Muscle of leg (tissue), 11 donors: ENCODE results near the gene SRPK1. TPM values are rescaled to one million over a fixed set of nuclear protein-coding genes. Genes with fewer than 3 reads are reported as not detected.
A peak's percentile ranks its signal among the peaks of the same experiment; 100 is the strongest.

Experiments used
- DNase-seq: peaks from one replicate; pipeline ENCODE4 v3.0.0; 2013
- H3K27ac ChIP-seq: one replicate; pipeline ENCODE4 v1.5.1; 2013; ENCODE audit warnings: mild to moderate bottlenecking, low read length, control low read depth
- H3K27me3 ChIP-seq: one replicate; pipeline ENCODE4 v1.6.1; 2013; ENCODE audit warnings: low read length; ENCODE audit not compliant: control insufficient read depth, insufficient read depth
- H3K36me3 ChIP-seq: one replicate; pipeline ENCODE4 v1.6.1; 2013; ENCODE audit warnings: low read length; ENCODE audit not compliant: control insufficient read depth, insufficient read depth
- H3K4me1 ChIP-seq: one replicate; pipeline ENCODE4 v1.6.1; 2013; ENCODE audit warnings: low read length; ENCODE audit not compliant: control insufficient read depth, insufficient read depth
- H3K4me3 ChIP-seq: one replicate; pipeline ENCODE4 v1.5.1; 2013; ENCODE audit warnings: low read length, control low read depth
- H3K9me3 ChIP-seq: replicated peaks from 2 replicates; pipeline ENCODE4 v1.6.1; 2013; ENCODE audit warnings: low read depth, low read length; ENCODE audit not compliant: control insufficient read depth
- WGBS: methylation state at CpG from one replicate; pipeline ENCODE4 v1.1.5; 2013; ENCODE audit warnings: missing lambda C conversion rate; ENCODE audit not compliant: insufficient coverage; 5-methylcytosine and 5-hydroxymethylcytosine counted together
- polyA plus RNA-seq, 8 donors: library from polyadenylated mRNA; unstranded; fragments of 120-200 nt; gene quantifications; one replicate each; pipeline versions ENCODE4 v1.2.1 to v1.2.3, GENCODE V29; 2013; ENCODE audit warnings: inconsistent platforms in 1 of 8, low replicate concordance in 1 of 8; ENCODE audit not compliant: insufficient read length in 8 of 8, insufficient read depth in 1 of 8
- total RNA-seq: library from RNA; stranded (reverse); fragments of 120-200 nt; gene quantifications from one replicate; pipeline ENCODE4 v1.2.4, GENCODE V29; 2013

The SRPK1 gene
- total and polyA plus RNA-seq, 9 donors, result 14.2 to 24.2 (median 17.5) TPM

- Histone ChIP-seq H3K4me3 (peak within 1 kb of the TSS; percentile 8), H3K27ac (no peak within 1 kb of the TSS), H3K9me3 (no peaks in the 10 kb centered on the region), H3K36me3 (no peaks in the 10 kb centered on the region), H3K4me1 (peaks cover 5% of the 10 kb centered on the region), H3K27me3 (peaks cover 4% of the 10 kb centered on the region)
- DNase-seq, result peak; percentile 61
- WGBS, result 14% methylated on average over 31 of the region's 40 CpGs
Observed at GRCh38 chr6:35804996-35805736, 115.7 kb downstream of the SRPK1 start, which contains the start of gene LHFPL5. TSS of gene LHFPL5 (plus strand) at chr6:35805352. CDS start at chr6:35805671, 319 bp downstream.

- no peaks in the 10 kb centered on the region for H3K4me1 ChIP-seq
- no CpG with 5 or more reads among the region's 3 CpGs for WGBS
- H3K27me3 ChIP-seq, result peaks cover 7% of the 10 kb centered on the region
Observed at GRCh38 chr6:35801148-35801547, 119.8 kb downstream of the SRPK1 start.

GRCh38 chr6:35798706-35799105, 122.2 kb downstream of the SRPK1 start:
- no peak overlapping the region for H3K27ac ChIP-seq
- no CpG with 5 or more reads among the region's 5 CpGs for WGBS
- no peaks in the 10 kb centered on the region for H3K4me1 ChIP-seq
- H3K9me3 ChIP-seq, result no peaks in the 10 kb centered on the region
- peaks cover 8% of the 10 kb centered on the region for H3K27me3 ChIP-seq
- H3K4me3 ChIP-seq, result no peak overlapping the region
- no peak for DNase-seq
- H3K36me3 ChIP-seq, result no peaks in the 10 kb centered on the region

More at GRCh38 chr6:35801148-35801547, 119.8 kb downstream of the SRPK1 start:
- Histone ChIP-seq H3K4me3 (no peak overlapping the region), H3K9me3 (no peaks in the 10 kb centered on the region), H3K36me3 (no peaks in the 10 kb centered on the region), H3K27ac (no peak overlapping the region)
- no peak for DNase-seq

GRCh38 chr6:35797837-35798526, 122.9 kb downstream of the SRPK1 start:
- Histone ChIP-seq H3K36me3 (no peaks in the 10 kb centered on the region), H3K4me1 (no peaks in the 10 kb centered on the region), H3K27ac (no peak overlapping the region), H3K27me3 (peaks cover 8% of the 10 kb centered on the region), H3K4me3 (no peak overlapping the region), H3K9me3 (no peaks in the 10 kb centered on the region)
- no peak for DNase-seq
- WGBS, result 71% methylated on average over 2 of the region's 8 CpGs

- Histone ChIP-seq H3K4me1 (no peaks in the 10 kb centered on the region), H3K27ac (no peak overlapping the region), H3K4me3 (no peak overlapping the region), H3K9me3 (no peaks in the 10 kb centered on the region), H3K27me3 (peaks cover 12% of the 10 kb centered on the region), H3K36me3 (no peaks in the 10 kb centered on the region)
- DNase-seq, result no peak
- 90% methylated on average over 2 of the region's 4 CpGs for WGBS
Observed at GRCh38 chr6:35796236-35796635, 124.7 kb downstream of the SRPK1 start.

- no peak overlapping the region for H3K4me3 ChIP-seq
- no peaks in the 10 kb centered on the region for H3K9me3 ChIP-seq
- 92% methylated on average over 6 of the region's 11 CpGs for WGBS
- H3K27me3 ChIP-seq, result peaks cover 12% of the 10 kb centered on the region
- no peaks in the 10 kb centered on the region for H3K4me1 ChIP-seq
- no peaks in the 10 kb centered on the region for H3K36me3 ChIP-seq
- no peak for DNase-seq
- no peak overlapping the region for H3K27ac ChIP-seq
Observed at GRCh38 chr6:35795453-35796071, 125.3 kb downstream of the SRPK1 start.

- H3K27ac ChIP-seq, result no peak overlapping the region
- no peak for DNase-seq
- no peaks in the 10 kb centered on the region for H3K36me3 ChIP-seq
- H3K4me3 ChIP-seq, result no peak overlapping the region
- peaks cover 12% of the 10 kb centered on the region for H3K27me3 ChIP-seq
- H3K9me3 ChIP-seq, result no peaks in the 10 kb centered on the region
- 88% methylated on average over 10 of the region's 17 CpGs for WGBS
- H3K4me1 ChIP-seq, result no peaks in the 10 kb centered on the region
Observed at GRCh38 chr6:35794536-35795452, 126.1 kb downstream of the SRPK1 start.

- H3K4me3 ChIP-seq, result no peak overlapping the region
- H3K4me1 ChIP-seq, result no peaks in the 10 kb centered on the region
- no peaks in the 10 kb centered on the region for H3K9me3 ChIP-seq
- DNase-seq, result no peak
- H3K27me3 ChIP-seq, result peaks cover 25% of the 10 kb centered on the region
- H3K27ac ChIP-seq, result no peak overlapping the region
- no peaks in the 10 kb centered on the region for H3K36me3 ChIP-seq
- WGBS, result 83% methylated on average over 5 of the region's 5 CpGs
Observed at GRCh38 chr6:35790683-35791082, 130.2 kb downstream of the SRPK1 start.

- Histone ChIP-seq H3K9me3 (no peaks in the 10 kb centered on the region), H3K36me3 (no peaks in the 10 kb centered on the region), H3K4me3 (no peak overlapping the region), H3K4me1 (no peaks in the 10 kb centered on the region), H3K27ac (no peak overlapping the region), H3K27me3 (peaks cover 27% of the 10 kb centered on the region)
- 70% methylated on average over 2 of the region's 4 CpGs for WGBS
- no peak for DNase-seq
Observed at GRCh38 chr6:35788423-35788982, 132.4 kb downstream of the SRPK1 start.
